Measurements from ENCODE around the gene CACNG4. TPM values are rescaled to one million over a fixed set of nuclear protein-coding genes. Genes with fewer than 3 reads are reported as not detected.

The CACNG4 gene
- total RNA-seq, 1 experiment from 2014 or later, result not detected

GRCh38 chr17:67068999-67069398 lies 104.5 kb downstream of the CACNG4 start:
- H3K9me2 ChIP-seq (ENCODE audit: insufficient read depth), result no peaks in the 10 kb centered on the region
- H3K4me2 ChIP-seq (ENCODE audit: low read length), result no peak overlapping the region
- no peaks in the 10 kb centered on the region for H4K20me1 ChIP-seq (ENCODE audit: insufficient read depth)
- ChIA-PET RAD21 (ENCODE audit: low non-redundant PET in 1 of 2, low total read pairs in 2 of 2, uncharacterized antibody in 2 of 2, unreplicated experiment in 2 of 2) (no interaction called here), CTCF (no interaction called here), POLR2A (no interaction called here)
- no peak for DNase-seq (ENCODE audit: low read depth, low spot score)
- H3K9ac ChIP-seq (ENCODE audit: low read length), result no peak overlapping the region
- BruUV-seq (replicated peaks), result no TSS peak
- no peaks in the 10 kb centered on the region for H3K4me1 ChIP-seq (ENCODE audit: control insufficient read depth in 1 of 2, insufficient read depth in 2 of 2, low read length in 2 of 2)
- no peaks in the 10 kb centered on the region for H3K79me2 ChIP-seq (ENCODE audit: insufficient read depth, low read length)
- no peaks in the 10 kb centered on the region for H3K27me3 ChIP-seq (ENCODE audit: insufficient read depth, low read length)
- no peaks in the 10 kb centered on the region for H3K9me3 ChIP-seq (ENCODE audit: control insufficient read depth in 1 of 2, insufficient read depth in 1 of 2, low read depth in 1 of 2, low read length in 2 of 2)
- H3K27ac ChIP-seq (ENCODE audit: low read depth, low read length), result no peak overlapping the region
- TF ChIP-seq EZH2 (IDR thresholded peaks at IDR 0.05) (no peak), CBX3 (IDR thresholded peaks at IDR 0.05; ENCODE audit: low read depth) (no peak), CTCF (IDR thresholded peaks at IDR 0.05 in 2 of 3, conservative IDR thresholded peaks at IDR 0.05 in 1 of 3; ENCODE audit: borderline replicate concordance in 1 of 3, insufficient read depth in 1 of 3, low read depth in 2 of 3, low read length in 2 of 3) (no peak), POLR2A (IDR thresholded peaks at IDR 0.05; ENCODE audit: borderline replicate concordance, extremely low read depth, insufficient read depth, insufficient read length) (no peak), EGR1 (IDR thresholded peaks at IDR 0.05; ENCODE audit: low read depth) (no peak), SRF (IDR thresholded peaks at IDR 0.05; ENCODE audit: low read depth) (no peak), CEBPB (IDR thresholded peaks at IDR 0.05; ENCODE audit: low read depth) (no peak), RAD21 (IDR thresholded peaks at IDR 0.05; ENCODE audit: low read depth) (no peak), POLR2AphosphoS5 (IDR thresholded peaks at IDR 0.05; ENCODE audit: low read depth, low read length) (no peak), ELF1 (IDR thresholded peaks at IDR 0.05; ENCODE audit: borderline replicate concordance, low read depth) (no peak), MAX (IDR thresholded peaks at IDR 0.05) (no peak), SP1 (IDR thresholded peaks at IDR 0.05; ENCODE audit: low read depth) (no peak), FOSL1 (IDR thresholded peaks at IDR 0.05; ENCODE audit: low read depth) (no peak), YY1 (IDR thresholded peaks at IDR 0.05; ENCODE audit: extremely low read depth, insufficient replicate concordance, low read depth, low read length) (no peak), JUND (IDR thresholded peaks at IDR 0.05) (no peak), EZH2phosphoT487 (IDR thresholded peaks at IDR 0.05; ENCODE audit: borderline replicate concordance) (no peak), SIN3A (IDR thresholded peaks at IDR 0.05; ENCODE audit: low read depth) (no peak), ZBTB33 (IDR thresholded peaks at IDR 0.05; ENCODE audit: extremely low read depth, insufficient replicate concordance, low read length) (no peak), ZFX (IDR thresholded peaks at IDR 0.05) (no peak), ZNF274 (IDR thresholded peaks at IDR 0.05; ENCODE audit: low read depth, low read length) (no peak)
- intact Hi-C loops (cut with micrococcal nuclease), result no loop called here
- no peaks in the 10 kb centered on the region for H3K36me3 ChIP-seq (ENCODE audit: control insufficient read depth in 1 of 2, insufficient read depth in 2 of 2, low read length in 2 of 2)
- no peak for ATAC-seq
- H3K4me3 ChIP-seq (replicated peaks in 1 of 2; ENCODE audit: low read depth in 1 of 2, low read length in 2 of 2), result no peak overlapping the region
- H2AFZ ChIP-seq (ENCODE audit: low read depth, low read length, poor library complexity, severe bottlenecking), result no peak overlapping the region

Measured in HCT116 (cell line).